ENCODE data around the gene MVD. TPM values are rescaled to one million over a fixed set of nuclear protein-coding genes. Genes with fewer than 3 reads are reported as not detected.

The MVD gene
- total RNA-seq, 3 donors from 2014 or later (not counting 1 experiment from before 2014, with no cell fraction given): 176 to 271 (median 185) TPM

DNA sequence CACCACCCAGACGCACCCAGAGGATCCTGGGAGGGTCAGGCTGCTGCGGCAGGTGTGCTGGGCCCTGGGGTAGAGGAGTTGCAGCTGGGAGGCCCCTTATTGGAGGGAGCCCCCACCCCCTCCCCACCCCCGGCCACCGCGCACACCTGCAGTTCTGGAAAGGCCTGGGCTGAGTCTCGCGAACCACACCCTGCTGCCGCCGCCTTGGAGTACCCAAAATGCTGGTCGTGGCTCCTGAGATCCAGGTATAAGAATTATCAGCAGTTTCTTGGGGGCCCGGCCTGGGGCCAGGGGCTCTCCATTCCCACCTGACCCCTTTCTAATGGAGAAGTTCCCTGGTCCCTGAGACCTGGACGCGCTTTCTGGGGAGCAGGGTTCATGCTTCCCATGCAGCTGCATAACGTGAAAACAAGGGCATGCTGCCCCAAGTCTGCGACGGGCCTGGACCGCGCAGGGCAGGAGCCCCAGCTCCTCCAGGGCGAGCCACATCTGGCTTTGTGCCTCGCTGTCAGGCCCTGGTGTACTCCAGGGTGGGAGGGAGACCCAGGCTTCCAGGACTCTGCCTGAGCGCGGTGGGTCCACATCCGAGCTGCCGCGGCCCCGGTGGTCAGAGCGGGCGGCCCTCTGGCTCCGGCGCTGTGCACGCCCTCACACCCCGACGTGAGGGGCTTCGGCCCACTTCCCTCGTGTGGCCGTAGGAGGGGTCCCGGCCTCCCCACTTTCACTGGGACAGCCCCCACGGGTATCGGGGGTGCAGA is 30.7 kb upstream of the MVD start:
- H3K4me3 ChIP-seq (ENCODE audit: low read length): no peak overlapping the region
- 91% methylated on average over 38 of the region's 39 CpGs for whole genome bisulfite sequencing (ENCODE audit: insufficient coverage)
- peaks cover 58% of the 10 kb centered on the region for H3K4me1 ChIP-seq (ENCODE audit: control insufficient read depth, insufficient read depth, low read length)
- no peak for ATAC-seq
- no peak overlapping the region for H3K4me3 Mint-ChIP-seq
- DNase-seq: no peak
- intact Hi-C loops (cut with micrococcal nuclease): no loop called here
- no peak for TF ChIP-seq CTCF (IDR thresholded peaks at IDR 0.05)
- no peaks in the 10 kb centered on the region for H3K36me3 Mint-ChIP-seq
- H3K27ac Mint-ChIP-seq: no peak overlapping the region
- H3K27me3 ChIP-seq (ENCODE audit: control insufficient read depth, insufficient read depth, low read length): no peaks in the 10 kb centered on the region
- H3K9me3 ChIP-seq (ENCODE audit: control insufficient read depth, insufficient read depth, low read length): no peaks in the 10 kb centered on the region
- no peaks in the 10 kb centered on the region for H3K27me3 Mint-ChIP-seq (ENCODE audit: low read depth in 2 of 2)
- H3K4me1 Mint-ChIP-seq: peaks cover 14 to 46% of the 10 kb centered on the region in 2 donors
- no peak overlapping the region for H3K27ac ChIP-seq (ENCODE audit: low read length)
- peaks cover 38% of the 10 kb centered on the region for H3K36me3 ChIP-seq (ENCODE audit: control insufficient read depth, insufficient read depth, low read length)
- H3K9me3 Mint-ChIP-seq: no peaks in the 10 kb centered on the region

DNA sequence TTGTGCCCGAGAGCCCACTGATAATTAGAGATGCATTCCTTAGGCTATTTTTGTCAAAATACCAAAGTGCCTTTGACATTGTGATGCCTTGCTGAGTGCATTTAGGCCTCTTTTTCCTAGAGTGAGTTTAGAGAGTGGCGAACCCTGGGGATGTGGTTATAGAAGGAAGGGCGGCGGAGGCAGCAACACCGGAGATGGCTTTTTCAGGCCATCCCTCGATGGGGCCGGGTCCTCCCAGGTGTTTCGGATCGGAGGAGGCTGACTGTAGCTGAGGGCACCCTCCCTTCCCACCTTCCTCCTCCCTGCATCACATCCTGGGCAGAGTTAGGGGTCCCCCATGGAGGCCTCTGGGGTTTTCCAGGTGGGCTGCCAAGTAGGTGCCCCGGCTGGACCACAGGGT is 30.0 kb upstream of the MVD start:
- Mint-ChIP-seq H3K4me1 (peaks cover 14 to 40% of the 10 kb centered on the region in 2 donors), H3K36me3 (no peaks in the 10 kb centered on the region), H3K4me3 (peak overlapping the region; percentile 68), H3K27ac (peak overlapping the region in 1 of 2 donors; percentile 69), H3K9me3 (no peaks in the 10 kb centered on the region), H3K27me3 (ENCODE audit: low read depth in 2 of 2) (no peaks in the 10 kb centered on the region)
- Histone ChIP-seq H3K4me1 (ENCODE audit: control insufficient read depth, insufficient read depth, low read length) (peaks cover 50% of the 10 kb centered on the region), H3K36me3 (ENCODE audit: control insufficient read depth, insufficient read depth, low read length) (peaks cover 30% of the 10 kb centered on the region), H3K27me3 (ENCODE audit: control insufficient read depth, insufficient read depth, low read length) (no peaks in the 10 kb centered on the region), H3K9me3 (ENCODE audit: control insufficient read depth, insufficient read depth, low read length) (no peaks in the 10 kb centered on the region), H3K4me3 (ENCODE audit: low read length) (no peak overlapping the region), H3K27ac (ENCODE audit: low read length) (peak overlapping the region; percentile 28)
- TF ChIP-seq CTCF (IDR thresholded peaks at IDR 0.05): no peak
- ATAC-seq (no peak), DNase-seq (peak in 1 of 2 donors; percentile 45)
- intact Hi-C loops (cut with micrococcal nuclease): no loop called here
- 41% methylated on average over 10 of the region's 10 CpGs for WGBS (ENCODE audit: insufficient coverage)

- H3K9me3 ChIP-seq (ENCODE audit: control insufficient read depth, insufficient read depth, low read length): no peaks in the 10 kb centered on the region
- H3K4me1 ChIP-seq (ENCODE audit: control insufficient read depth, insufficient read depth, low read length): peaks cover 46% of the 10 kb centered on the region
- no peak overlapping the region for H3K4me3 ChIP-seq (ENCODE audit: low read length)
- Mint-ChIP-seq H3K27ac (no peak overlapping the region), H3K4me1 (peaks cover 14 to 36% of the 10 kb centered on the region in 2 donors), H3K27me3 (ENCODE audit: low read depth in 2 of 2) (no peaks in the 10 kb centered on the region), H3K9me3 (no peaks in the 10 kb centered on the region), H3K4me3 (peak overlapping the region; percentile 35), H3K36me3 (no peaks in the 10 kb centered on the region)
- 16% methylated on average over 26 of the region's 26 CpGs for WGBS (ENCODE audit: insufficient coverage)
- no peaks in the 10 kb centered on the region for H3K27me3 ChIP-seq (ENCODE audit: control insufficient read depth, insufficient read depth, low read length)
- peaks cover 23% of the 10 kb centered on the region for H3K36me3 ChIP-seq (ENCODE audit: control insufficient read depth, insufficient read depth, low read length)
- peak in 1 of 2 donors; percentile 40 for DNase-seq
- TF ChIP-seq CTCF (IDR thresholded peaks at IDR 0.05): no peak
- no peak overlapping the region for H3K27ac ChIP-seq (ENCODE audit: low read length)
- intact Hi-C loops (cut with micrococcal nuclease): no loop called here
- peak; percentile 44 to 80 (median 61) for ATAC-seq
These were observed 29.2 kb upstream of the MVD start for GRCh38 chr16:88691924-88692560.

All from natural killer cell (primary cell).